Fibroblast of upper back skin (primary cell): ENCODE results near the gene CPA3.

ENCODE experiments used
- DNase-seq: peaks from one replicate; pipeline ENCODE4 v3.0.0-alpha.2; 2013

Gene CPA3, protein sequence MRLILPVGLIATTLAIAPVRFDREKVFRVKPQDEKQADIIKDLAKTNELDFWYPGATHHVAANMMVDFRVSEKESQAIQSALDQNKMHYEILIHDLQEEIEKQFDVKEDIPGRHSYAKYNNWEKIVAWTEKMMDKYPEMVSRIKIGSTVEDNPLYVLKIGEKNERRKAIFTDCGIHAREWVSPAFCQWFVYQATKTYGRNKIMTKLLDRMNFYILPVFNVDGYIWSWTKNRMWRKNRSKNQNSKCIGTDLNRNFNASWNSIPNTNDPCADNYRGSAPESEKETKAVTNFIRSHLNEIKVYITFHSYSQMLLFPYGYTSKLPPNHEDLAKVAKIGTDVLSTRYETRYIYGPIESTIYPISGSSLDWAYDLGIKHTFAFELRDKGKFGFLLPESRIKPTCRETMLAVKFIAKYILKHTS

DNA sequence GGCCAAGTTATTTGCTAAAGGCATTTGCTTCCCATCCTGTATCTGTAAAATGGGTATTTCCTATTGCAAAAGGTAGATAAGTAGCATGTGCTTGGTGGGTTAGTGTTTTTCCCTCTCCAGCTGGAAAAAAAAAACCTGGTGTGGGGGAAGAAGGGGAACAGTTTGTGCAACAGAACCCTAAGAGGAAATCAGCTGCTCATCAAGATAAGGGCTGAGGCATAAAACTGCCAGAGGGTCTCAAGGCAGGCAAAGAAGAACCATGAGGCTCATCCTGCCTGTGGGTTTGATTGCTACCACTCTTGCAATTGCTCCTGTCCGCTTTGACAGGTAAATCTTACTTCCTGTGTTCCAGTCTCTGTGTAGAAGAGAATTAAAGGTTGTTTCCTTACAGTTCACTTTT, at the start of gene CPA3:
TSS of gene CPA3 (plus strand) at position 248 of the 400 bp plus-strand sequence. CDS start at position 260, 12 bp downstream.
- DNase-seq, result no peak

DNA sequence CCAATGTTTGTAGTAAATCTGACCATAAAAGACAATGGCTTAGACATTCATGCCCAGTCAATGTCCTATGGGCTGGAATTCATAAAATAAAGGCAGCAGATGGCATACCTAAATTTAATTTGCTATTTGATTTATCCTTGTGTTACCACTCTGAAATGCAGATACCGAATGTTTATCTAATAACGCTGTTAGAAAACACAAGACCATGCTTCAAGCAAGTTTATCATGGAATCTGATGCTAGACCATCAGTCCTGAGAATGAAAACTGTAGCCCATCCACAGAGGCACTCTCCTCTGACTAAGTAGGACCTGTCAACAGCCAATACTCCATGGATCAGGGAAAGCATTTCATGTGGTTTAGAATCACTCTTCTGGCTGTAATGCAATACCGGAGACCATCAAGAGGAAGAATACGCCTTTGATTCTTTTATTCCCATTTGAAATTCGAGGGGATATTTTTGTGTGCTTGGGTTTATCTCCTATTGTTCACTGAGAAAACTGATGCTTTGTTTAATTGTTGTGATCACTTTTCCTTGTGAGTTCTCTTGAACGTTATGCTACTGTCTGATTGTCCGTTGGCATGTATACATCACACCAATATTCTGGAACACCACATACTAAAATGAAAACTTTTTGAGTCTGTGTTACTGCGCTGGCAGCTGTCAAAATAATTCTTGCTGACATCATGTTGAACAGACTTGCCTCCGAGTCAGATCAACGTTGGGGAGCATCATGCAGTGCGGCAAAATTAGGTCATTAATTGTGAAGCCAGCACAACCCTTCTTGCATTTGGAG, 49.6 kb upstream of the CPA3 start:
- no peak for DNase-seq

DNA sequence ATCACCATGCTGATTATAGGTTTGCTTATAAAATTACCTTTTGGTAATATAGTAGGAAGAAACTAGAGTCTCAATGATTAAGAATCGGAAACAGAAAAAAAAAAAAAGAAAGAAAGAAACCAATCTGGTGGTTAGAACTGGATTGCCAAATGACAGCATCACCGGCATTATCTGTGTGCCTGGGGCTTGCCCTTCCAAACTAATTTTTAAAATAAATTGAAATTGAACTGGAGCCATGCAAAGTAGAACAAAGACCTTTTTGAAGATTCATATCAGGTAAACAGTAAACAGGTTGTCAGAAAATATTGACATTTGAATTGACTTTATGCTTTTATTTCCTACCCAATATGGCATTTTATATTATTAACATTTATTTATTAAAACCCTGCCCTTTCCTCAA, 48.7 kb upstream of the CPA3 start:
- no peak for DNase-seq

DNA sequence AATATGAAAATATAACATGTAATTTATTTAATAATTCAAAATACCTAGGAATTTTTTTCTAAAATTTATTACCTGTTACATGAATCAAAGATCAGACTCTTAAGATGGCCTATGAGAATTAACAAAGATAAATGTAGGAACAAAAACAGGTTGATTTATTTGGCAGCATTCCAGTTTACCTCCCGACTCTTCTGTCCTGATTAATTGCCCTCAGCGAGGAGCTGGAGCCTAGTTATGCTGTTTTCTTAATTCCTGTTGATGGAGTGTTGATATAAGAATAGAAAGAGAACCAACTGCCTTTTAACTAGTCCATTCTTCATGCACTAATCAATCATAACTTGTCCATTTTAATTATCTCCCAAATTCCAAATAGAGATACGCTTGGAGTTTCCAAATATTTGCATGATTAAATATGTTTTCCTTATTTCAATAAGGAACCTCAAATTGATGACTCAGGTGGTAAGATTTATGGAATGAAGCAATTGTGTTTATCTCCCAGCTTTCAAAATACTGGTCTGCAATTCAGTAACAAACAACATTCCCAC, 48.0 kb upstream of the CPA3 start:
- DNase-seq, result no peak

DNA sequence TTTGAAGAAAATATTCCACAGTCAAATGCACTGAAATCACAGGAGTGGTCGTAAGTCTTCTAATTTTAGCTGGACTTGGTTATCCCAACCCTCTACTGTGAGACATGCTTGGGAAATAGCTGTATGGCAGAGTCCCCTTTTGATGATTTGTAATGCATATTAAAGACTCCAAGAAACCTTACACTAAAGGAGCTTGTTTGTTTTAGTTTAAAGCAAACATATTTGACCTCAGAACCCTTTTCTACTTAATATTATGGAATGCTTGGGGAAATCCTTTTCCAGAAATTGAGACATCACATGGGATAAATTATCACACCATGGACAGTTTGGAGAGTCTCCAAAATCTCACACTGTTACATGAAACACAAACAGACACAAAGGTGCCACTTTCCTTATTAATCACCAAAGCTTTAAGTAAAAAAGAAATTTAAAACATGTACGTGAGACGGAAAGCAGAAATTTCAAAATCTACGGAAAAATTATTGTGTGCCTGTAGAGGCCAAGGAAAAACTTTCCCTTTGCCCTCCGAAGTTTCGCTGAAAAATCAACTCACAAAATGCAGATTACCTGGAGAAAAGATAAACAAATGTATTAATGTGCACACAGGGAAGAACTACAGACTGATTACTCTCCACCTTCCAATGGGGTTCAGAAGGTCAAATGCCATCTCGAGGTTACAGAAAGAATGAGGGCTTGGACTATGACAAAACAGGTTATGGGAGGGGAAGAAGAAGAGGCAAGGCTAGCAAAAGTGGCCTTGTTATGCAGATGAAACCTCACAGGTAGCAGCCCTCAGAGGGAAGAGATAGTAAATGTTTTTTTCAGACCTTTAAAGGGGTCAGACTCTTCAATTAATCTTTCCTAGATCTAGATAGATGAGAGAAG, 44.5 kb upstream of the CPA3 start:
- DNase-seq, result no peak

DNA sequence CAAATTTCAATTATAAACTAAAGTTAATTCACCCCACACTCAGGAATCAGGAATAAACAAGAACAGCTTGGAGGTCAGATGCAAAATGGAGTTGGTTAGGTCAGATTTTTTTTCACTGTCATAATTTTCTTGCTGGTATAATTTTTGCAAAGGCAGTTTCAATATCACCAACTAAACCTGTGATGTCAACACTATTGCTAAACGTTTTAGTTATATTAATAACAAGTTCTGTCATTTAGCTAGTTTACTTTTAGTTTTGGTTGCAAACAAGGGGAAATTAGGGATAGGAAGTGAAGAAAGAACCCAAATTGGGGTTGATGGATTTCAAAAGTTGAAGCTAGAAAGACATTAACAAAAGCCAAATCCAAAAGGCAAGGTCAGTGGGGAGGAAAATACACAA, 42.1 kb upstream of the CPA3 start:
- no peak for DNase-seq

DNA sequence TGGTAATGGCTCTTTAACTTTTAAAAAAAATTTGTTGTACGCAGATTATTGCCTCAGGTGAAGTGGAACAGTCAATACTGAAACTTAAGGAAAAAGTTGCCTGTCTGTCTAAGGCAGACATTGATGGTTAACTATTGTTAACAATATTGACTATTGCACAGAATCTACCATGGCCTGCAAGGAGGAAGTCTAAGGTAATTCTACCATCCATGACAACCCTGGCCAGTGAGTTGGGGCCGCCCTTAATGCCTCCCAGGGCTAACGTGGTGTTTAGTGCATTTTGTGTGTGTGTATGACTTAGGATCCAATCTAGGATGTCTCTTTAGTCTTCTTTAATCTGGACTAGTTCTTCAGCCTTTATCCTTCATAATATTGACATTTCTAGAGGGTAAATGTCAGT, 39.6 kb upstream of the CPA3 start:
- no peak for DNase-seq

DNA sequence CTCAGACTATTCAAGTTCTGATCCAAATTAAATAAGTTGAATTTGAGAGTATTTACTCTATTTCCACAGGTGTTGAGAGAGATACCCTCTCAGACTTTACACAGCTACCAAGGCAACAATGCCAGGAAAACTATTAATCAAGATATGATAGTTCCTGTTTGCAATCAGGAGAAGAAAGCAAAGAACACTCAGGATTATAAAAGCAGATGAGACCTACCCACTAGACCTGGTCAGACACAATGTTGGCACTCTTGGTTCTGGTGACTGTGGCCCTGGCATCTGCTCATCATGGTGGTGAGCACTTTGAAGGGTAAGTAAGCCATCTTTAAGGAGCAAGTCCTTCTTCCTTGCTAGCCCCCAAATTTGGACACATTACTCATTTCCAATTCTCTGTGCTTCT, 37.5 kb upstream of the CPA3 start, which contains the start of gene CPB1:
TSS of gene CPB1 (plus strand) at position 227 of the 400 bp plus-strand sequence. CDS start at position 240, 13 bp downstream.
- no peak for DNase-seq

DNA sequence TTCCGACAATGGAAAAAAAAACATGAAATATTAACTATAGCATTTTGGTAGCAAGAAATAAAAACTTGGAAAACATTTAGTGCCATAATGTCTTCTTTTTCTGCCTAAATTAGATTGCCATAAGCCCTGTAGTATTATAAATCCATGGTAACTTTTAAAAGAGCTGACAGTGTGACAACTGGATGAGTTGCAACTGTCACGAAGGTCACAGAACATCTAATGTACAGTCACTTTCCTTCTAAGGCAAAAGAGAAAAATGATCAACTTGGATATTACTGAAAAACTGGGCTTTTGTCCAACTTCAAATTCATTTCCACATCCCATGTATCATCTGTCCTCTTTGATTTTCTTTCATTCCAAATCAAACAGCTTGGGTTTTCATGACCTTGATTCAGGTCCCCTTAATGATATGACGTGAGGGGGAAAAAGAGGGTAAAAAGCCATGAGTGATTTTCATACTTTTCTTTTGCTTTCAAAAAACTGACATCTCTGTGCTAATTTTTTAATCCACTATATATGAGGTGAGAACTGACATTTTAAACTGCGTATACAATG, 36.9 kb upstream of the CPA3 start:
- peak; percentile 30 for DNase-seq

DNA sequence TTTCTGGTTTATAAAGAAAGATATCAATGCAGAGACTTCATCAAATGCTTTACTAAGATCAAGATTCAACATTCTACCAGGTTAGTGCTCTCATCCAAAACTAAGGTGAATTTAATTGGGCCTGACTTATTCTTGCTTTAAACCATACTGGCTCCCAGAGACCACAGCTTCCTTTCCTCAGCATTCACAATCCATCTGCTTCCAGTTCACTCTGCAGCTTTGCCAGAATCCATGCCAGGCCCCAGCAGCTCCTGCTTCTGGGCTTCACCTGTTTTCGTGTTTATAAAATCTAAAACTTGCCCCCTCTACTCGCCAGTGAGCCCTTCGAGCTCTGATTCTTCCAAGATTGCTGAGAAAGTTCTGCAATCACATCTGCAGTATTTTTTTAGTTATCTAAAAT, 35.2 kb upstream of the CPA3 start:
- DNase-seq, result no peak

DNA sequence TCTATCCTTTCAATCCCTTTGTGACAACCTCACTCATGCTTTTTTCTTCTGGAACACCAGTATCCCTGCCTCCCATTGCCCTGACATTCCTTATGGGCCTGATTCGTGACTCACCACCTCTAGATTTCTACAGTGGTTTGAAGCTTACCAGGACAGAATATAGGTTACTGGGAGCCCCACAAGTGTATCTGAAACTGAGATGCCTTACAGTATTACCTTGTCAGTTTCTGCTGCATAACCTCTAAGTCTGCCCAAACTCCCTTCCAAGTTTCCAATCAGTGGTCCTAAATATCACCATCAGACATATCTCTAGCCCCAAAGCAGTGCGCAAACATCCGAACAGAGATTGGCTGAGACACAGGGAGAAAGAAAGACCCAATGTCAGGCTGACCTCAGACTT, 31.9 kb upstream of the CPA3 start:
- DNase-seq, result no peak

DNA sequence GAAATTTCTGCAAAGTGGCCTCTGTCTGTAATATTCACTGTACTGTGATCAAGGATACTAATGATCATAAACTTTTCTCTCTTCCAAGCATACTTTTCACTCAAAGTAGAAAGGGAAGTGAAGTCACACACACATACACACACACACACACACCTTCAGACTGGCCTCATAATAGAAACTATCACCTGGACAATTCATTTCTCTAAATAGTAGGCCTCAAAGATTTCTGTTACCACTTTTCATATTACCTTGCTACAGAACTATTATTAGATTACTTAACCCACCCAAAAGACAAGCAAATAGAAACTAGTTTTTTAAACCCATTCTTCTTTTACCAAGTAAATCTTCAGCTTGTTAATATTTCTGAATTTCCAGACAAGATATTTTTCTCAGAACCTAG, 25.3 kb upstream of the CPA3 start:
- DNase-seq, result no peak

DNA sequence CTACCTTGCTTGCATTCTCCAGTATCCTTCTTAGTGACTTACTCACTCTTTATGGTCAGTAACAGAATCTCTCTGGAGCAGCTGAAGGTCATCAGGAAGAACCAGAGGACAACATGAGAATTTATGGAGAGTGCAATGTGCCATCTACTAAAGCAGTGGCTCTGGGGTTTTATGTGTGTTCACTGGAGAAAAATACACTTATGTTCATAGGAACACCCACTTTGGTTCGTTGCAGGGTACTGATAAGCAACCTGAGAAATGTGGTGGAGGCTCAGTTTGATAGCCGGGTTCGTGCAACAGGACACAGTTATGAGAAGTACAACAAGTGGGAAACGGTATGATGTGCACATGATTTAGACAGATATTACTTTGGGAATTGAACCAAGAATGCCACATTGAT, 24.6 kb upstream of the CPA3 start:
- DNase-seq, result no peak

DNA sequence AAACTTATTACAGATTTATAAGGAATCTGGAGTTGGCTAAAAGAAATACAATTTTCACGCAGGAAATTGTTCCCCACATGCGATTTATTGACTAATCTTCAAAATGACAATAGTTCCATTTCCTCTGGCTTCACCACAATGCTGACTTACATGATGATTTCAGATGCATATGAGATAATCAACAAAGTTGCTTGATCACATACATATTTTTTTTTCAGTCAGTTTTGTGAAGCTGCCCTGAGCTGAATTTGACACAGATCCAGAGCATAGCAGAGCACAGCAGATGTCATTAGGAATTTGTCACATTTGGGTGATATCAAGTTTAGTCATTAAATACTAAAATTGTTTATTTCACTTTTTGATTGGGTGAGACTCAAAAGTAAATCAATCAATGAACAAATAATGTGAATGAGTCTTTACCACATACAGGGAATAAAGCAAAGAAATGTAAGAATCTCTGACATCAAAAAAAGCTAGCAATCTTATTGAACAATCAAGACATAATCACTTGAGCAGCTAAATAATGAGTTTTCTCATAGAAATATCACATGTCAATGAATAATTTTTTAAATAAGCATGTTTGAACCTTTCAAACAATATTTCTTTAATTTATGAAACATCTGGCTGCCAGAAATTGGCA, 19.2 kb upstream of the CPA3 start:
- DNase-seq, result no peak

DNA sequence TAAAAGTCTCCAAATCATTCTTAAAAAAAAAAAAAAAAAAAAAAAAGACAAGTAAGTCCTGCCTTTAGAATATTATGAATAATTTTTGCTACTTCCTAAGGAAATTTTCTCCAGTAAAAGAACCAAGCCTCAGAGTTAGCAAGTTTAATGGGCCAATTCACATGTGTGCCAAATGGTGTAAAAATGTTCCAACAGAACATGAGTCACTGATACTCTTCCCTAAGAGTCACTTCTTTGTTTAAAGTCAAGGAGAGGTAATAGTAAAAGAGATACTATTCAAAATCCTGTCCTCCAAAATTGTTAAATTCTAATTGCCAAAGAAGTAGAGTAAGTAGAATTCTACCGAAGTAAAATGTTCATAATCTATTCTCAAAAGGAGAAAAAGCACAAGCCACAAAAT, 17.7 kb upstream of the CPA3 start:
- peak; percentile 48 for DNase-seq

DNA sequence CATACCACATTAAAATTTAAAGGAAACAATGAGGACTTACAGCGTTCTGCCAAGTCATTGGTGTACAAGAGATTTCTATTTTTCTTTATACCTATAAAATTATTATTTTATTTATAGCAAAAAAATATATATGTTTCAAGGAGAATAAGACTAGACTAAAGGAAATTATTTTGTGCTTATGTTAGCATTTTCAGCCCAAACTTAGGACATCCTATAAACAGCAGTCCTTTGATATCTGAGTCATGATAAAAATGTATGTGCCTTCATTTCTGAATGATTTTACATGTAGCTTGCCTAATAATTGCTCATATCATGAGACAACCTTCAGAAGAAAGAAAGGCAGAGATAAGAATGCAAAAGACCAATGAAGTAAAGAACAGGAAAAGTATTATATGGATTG, 16.7 kb upstream of the CPA3 start:
- no peak for DNase-seq

DNA sequence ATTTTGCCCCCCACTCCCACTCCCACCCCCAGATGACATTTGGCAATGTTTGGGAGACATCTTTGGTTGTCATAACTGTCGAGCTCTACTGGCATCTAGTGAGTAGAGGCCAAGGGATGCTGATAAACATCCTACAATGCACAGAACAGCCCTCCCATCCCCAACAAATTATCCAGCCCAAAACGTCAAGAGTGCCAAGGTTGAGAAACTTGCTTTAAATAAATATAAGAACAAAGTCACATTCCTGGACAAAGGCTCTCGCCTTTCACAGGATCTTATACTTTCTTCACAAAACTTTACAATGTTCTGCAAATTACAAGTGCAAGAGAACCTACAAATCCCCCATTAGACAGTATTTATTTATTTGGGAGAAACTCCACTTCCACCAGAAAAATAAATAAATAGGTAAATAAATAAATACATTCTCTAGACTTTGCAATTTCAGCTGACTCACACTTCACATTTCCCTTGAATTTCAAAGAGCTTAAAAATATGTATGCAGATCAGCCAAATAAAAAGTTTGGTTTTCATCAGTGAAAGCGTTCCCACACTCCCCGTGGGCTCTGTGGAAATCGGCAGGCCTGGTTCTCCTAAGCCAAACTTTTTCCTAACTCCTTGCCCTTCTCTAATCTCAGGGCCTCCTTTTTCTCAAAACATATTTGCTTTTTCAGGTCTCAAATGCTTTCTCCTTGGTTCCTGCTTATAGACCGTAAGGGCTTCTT, 12.7 kb upstream of the CPA3 start:
- DNase-seq, result no peak

DNA sequence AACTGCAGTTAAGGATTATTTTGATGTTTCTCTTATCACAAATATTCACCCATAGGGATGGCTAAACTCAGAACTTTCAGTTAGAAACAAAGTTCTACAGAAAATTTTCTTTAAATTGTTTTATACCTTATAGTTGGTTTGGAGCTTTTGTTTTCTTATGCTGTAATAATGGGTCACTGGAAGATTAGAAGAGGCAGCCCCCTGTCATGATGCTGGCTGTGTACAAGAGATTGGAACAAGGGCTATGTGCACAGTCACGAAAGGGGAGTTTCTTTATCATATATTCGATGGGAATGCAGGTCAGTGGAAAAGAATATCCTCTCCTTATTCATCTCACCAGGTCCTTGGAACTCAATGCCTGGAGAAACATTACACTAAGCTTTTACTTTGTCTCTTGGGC, 12.0 kb upstream of the CPA3 start:
- no peak for DNase-seq

DNA sequence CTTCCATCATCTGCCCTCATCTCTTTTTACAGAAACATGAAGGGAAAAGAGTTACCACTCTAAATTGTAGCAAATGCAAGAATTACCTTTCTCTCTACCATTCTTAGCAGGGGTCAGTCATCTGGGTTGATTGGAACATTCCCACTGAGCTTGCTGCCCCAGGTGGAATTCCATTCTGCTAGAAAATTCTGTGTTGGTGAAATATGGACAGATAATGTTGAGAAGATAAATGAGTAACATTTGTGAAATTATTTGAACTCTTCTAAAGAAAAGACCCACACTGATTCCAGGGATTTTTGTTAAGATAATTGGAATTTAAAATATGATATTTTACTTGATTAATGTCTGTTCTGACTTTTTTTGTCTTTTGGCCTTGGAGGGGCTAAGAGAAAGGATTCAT, 11.0 kb upstream of the CPA3 start:
- peak; percentile 56 for DNase-seq

DNA sequence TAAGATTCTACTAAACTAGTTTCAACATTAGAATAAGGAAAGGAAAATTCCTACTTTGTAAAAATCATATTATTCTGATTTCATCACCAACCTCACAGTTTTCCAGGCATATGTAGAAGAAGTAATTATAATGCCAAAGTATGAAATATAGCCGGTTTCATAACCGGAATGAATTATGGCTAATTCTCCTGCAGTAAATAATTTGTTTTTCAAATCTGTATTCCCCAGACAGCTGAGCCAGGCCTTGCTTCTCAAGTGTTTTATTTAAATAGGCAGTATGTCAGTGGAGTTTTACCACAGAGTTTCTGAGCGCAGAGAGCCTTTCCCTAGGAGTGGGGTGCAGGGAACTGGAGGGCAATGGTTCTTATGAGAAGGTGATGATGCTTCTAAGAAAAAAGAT, 8.7 kb upstream of the CPA3 start:
- peak; percentile 60 for DNase-seq

DNA sequence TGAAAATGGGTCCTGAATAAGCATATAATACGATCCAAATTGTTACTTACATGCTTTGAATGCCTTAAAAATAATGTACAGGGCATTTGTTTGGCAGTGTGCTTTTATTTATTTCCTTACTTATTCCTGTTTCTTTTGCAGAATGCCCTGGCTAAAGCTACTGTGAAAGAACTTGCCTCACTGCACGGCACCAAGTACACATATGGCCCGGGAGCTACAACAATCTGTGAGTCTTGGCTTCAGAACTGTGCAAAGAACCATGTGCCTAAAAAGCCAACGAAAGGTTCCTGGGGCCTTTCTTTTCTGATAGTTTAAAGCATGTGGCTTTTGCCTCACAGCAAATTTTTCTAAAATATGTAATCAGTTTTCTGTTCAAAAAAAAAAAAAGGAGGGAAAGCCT, 7.8 kb upstream of the CPA3 start:
- no peak for DNase-seq
